Measurements from ENCODE around the gene ENDOD1.

GRCh38 chr11:95074792-95075563 lies 14.7 kb upstream of the ENDOD1 start:
- no peak for TF ChIP-seq CTCF (IDR thresholded peaks at IDR 0.05)
- TF ChIP-seq POLR2AphosphoS5 (IDR thresholded peaks at IDR 0.05): no peak

Data from sigmoid colon (tissue), 4 donors.